GM12892 (cell line): ENCODE data around the gene KIF26B.
"Not testable (repeated sequence)": the region's sequence is repeated elsewhere in the genome, so short reads cannot be mapped to it uniquely, and the experiment has no call there.

ENCODE experiments used
- DNase-seq: peaks from one replicate; pipeline ENCODE4 v3.0.0; 2011; ENCODE audit not compliant: insufficient read length
- FAIRE-seq: peaks from 2 replicates; lab custom pipeline; 2011; peaks lifted over from hg19 to GRCh38; lab: Jason Lieb, UNC
- POLR2A ChIP-seq: IDR thresholded peaks from 2 replicates; pipeline ENCODE4 v1.6.1; 2011; ENCODE audit warnings: low read depth, low read length, control low read depth
- POLR2AphosphoS5 ChIP-seq: IDR thresholded peaks from 2 replicates; pipeline ENCODE4 v1.6.1; 2011; ENCODE audit warnings: low read depth, low read length, control low read depth
- TAF1 ChIP-seq: IDR thresholded peaks from 2 replicates; pipeline ENCODE4 v1.6.1; 2011; ENCODE audit warnings: low read depth, mild to moderate bottlenecking, control low read depth, low read length, borderline replicate concordance

KIF26B gene

GRCh38 chr1:245398180-245398579 lies 243.4 kb downstream of the KIF26B start:
- TF ChIP-seq TAF1 (no peak), POLR2A (no peak), POLR2AphosphoS5 (no peak)
- FAIRE-seq (no peak), DNase-seq (no peak)

GRCh38 chr1:245401881-245402587 lies 247.2 kb downstream of the KIF26B start:
- FAIRE-seq (no peak), DNase-seq (no peak)

DNA sequence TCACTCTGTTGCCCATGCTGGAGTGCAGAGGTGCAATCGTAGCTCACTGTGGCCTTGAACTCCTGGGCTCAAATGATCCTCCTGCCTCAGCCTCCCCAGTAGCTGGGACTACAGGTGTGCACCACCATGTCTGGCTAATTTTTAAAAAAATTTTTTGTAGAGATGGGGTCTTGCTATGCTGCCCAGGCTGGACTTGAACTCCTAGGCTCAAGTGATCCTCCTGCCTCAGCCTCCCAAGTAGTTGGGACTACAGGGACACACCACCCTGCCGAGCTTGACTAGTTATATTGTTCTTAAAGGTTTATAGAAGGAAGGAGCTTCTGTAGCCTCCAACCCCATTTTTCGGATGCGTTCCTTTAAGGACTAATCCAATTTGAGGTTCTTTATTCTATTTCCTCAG lies 248.2 kb downstream of the KIF26B start:
- DNase-seq, FAIRE-seq: not testable (repeated sequence)

More at GRCh38 chr1:245401881-245402587, 247.2 kb downstream of the KIF26B start:
- TF ChIP-seq POLR2AphosphoS5 (no peak), TAF1 (no peak), POLR2A (no peak)

- FAIRE-seq (no peak), DNase-seq (no peak)
- TF ChIP-seq POLR2A, result no peak
These were observed 249.7 kb downstream of the KIF26B start for GRCh38 chr1:245404527-245404926.

- DNase-seq (no peak), FAIRE-seq (no peak)
- TF ChIP-seq POLR2AphosphoS5, result no peak
- TF ChIP-seq TAF1, result no peak
- no peak for TF ChIP-seq POLR2A
These were observed 250.2 kb downstream of the KIF26B start for GRCh38 chr1:245404952-245405351.

GRCh38 chr1:245406426-245406825 lies 251.6 kb downstream of the KIF26B start:
- no peak for DNase-seq
- no peak for TF ChIP-seq TAF1
- TF ChIP-seq POLR2A, result no peak
- TF ChIP-seq POLR2AphosphoS5, result no peak

DNA sequence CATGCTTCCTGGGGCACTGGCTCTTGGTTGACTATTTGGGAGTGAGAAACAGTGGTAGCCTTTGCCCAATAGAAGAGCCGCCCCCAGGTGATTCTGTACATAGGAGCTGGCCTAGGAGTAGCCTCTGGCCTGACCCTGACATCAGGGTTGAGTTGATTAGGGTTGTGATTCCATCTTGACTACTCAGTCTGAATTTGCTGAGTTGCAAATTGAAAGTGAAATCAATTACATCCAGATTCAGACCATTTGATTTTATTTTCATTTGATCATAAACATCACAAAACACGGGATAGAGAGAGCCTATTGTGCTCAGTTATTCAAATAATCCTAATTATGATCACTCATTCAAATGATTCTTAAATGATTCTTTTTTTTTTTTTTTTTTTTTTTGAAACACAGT lies 253.2 kb downstream of the KIF26B start:
- no peak for FAIRE-seq
- TF ChIP-seq POLR2AphosphoS5 (no peak), TAF1 (no peak), POLR2A (no peak)

More at GRCh38 chr1:245406426-245406825, 251.6 kb downstream of the KIF26B start:
- FAIRE-seq, result no peak

DNA sequence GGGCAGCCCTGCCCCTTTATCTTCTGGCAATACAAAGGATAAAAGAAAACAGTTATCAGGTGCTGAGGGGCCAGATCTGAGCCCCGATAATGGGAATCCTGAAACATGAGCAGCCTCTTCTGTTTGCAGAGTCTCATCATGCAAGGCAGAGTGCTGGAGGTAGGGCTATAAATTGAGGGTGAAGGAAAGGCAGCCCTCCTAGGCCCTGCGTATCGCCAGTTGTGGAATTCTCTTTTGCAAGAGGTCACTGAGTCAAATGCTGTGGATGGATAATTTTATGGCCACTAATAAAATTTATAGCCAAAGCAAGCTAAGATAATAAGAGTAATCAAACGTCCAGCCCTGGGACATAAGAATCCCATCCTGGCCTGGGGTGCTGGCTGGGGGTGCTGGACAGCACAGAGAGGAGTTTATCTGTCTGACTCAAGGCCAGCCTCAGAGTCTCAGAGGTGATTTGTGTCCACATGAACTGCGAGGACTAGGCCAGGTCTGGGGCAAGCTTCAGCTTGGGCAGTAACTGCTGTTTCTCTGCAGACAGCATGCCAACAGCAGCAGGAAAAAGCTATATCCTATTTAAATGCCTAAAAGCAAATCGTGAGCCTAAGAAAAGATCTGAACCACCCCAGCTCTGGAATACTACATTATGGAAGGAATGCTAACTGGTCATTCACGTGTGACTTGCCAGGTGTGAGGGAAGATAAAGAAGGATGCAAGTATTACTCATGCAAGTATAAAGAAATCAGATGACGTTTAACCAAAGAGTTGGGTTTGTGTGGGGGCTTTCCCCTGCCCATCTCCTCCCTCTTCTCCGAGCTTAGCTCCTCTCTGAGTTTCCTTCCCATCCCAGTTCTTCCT lies 254.8 kb downstream of the KIF26B start:
- FAIRE-seq (no peak), DNase-seq (no peak)
- TF ChIP-seq POLR2A, result no peak
- TF ChIP-seq TAF1, result no peak
- TF ChIP-seq POLR2AphosphoS5, result no peak

More for the DNA sequence above, 253.2 kb downstream of the KIF26B start:
- no peak for DNase-seq

DNA sequence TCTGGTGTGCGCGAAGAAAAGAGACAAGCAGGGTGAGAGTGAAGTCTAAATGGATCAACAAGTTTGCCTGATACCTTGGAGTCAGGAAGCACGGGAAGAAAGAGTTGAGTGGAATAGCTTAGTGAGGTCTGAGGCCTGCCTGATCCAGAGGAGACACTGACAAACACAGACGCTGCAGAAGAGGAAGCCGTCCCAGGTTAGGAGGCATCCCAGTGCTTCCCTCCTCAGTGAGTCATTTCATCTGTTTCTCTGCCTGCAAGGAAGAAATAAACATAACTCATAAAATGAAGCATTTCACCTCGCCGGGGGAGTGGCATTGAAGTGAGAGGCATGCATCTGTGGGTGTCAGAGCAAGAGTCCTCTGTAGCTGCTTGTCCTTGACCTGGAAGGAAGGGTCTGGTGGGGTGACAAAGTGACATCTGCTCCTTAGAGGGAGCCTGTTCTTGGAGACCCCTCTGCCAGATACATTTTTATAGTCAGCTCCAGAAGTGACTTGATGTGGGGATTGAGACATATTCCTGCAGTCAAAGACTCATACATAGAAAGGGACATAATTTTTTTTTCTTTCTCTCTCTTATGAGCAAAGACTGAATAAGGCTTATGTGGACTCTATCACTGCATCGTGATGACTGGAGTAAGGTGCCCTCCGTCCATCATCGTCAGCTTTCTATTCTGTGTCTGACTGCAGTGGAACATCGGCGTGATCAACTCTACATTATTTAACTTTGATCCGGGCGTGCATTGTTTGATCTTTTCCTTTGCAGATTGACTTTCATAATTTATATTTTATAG lies 256.7 kb downstream of the KIF26B start:
- FAIRE-seq, result no peak

GRCh38 chr1:245412306-245412705 lies 257.5 kb downstream of the KIF26B start:
- TF ChIP-seq POLR2AphosphoS5 (no peak), TAF1 (no peak), POLR2A (no peak)
- FAIRE-seq (no peak), DNase-seq (no peak)

More for the DNA sequence above, 256.7 kb downstream of the KIF26B start:
- no peak for DNase-seq
- TF ChIP-seq POLR2AphosphoS5, result no peak
- no peak for TF ChIP-seq TAF1
- TF ChIP-seq POLR2A, result no peak

DNA sequence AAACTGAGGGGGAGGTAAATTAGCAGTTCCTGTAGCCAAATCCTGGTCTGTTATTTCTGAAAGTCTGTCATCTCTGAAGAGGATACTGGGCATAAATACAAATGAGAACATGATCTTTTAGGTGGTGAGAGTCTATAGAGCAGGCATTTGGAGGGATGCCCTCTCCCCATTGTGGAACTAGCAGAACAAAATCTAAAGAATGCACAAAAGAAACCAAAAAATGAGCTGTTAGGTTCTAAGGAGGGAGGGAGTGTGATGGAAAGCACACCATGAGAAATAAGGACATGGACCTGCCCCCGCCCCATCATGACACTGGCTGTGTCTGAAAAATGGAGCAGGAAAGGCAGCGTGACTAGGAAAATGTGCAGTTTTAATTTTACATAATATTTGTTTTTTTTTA lies 262.0 kb downstream of the KIF26B start:
- FAIRE-seq (no peak), DNase-seq (no peak)
- TF ChIP-seq TAF1 (no peak), POLR2A (no peak), POLR2AphosphoS5 (no peak)

DNA sequence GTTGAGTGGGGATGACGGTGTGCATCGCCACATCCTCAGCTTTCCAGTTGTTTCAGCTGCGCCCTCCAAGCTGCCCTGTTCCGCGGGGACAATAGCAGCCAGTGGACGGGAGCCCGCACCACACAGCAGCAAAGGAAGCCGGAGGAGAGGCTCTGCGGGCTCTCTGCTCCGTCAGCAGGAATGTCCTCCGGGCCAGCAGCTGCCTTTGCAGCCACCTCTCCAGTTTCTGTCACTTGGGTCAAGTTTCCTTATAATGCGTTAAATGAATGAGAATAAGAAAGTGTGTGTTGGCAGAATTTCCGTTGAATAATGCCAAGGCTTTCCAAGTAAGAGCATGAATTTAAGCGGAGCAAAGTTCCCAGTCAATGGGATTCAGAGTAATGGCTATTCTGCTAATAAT lies 263.3 kb downstream of the KIF26B start:
- DNase-seq, result no peak
- no peak for TF ChIP-seq TAF1
- TF ChIP-seq POLR2A, result no peak
- TF ChIP-seq POLR2AphosphoS5, result no peak
- FAIRE-seq, result no peak
